Panc1 (cell line): ENCODE results near the gene GLB1L. TPM values are rescaled to one million over a fixed set of nuclear protein-coding genes. Genes with fewer than 3 reads are reported as not detected.
A peak's percentile ranks its signal among the peaks of the same experiment; 100 is the strongest.

Experiments
- ATAC-seq: fragments of 200-7000 bp; cut with Tn5 transposase; 2 replicates; pipeline ENCODE4 v1.9.1; 2020; ENCODE audit warnings: mild to moderate bottlenecking, moderate library complexity
- Bru-seq: library from RNA; stranded (reverse); fragments of 400-500 nt; gene quantifications from one replicate; lab custom pipeline; 2021; lab: Mats Ljungman, UMichigan
- BruChase-seq, 2 experiments: library from RNA; stranded (reverse); fragments of 400-500 nt; gene quantifications; one replicate each; lab custom pipeline; 2021; lab: Mats Ljungman, UMichigan
- BruUV-seq: library from RNA; stranded (reverse); fragments of 400-500 nt; replicated peaks from 2 replicates; lab custom pipeline; 2021; lab: Mats Ljungman, UMichigan
- CTCF ChIA-PET: fragments of 300-600 bp; sonication (Branson Sonifier 250); formaldehyde crosslinking; loops from one replicate; lab custom pipeline; 2022; ENCODE audit warnings: antibody characterized with exemption; lab: Charles Lee
- POLR2A ChIA-PET: fragments of 300-600 bp; sonication (Branson Sonifier 250); formaldehyde crosslinking; loops from one replicate; lab custom pipeline; 2022; ENCODE audit warnings: antibody characterized with exemption; lab: Charles Lee
- DNase-seq: peaks from one replicate; pipeline ENCODE4 v3.0.0-alpha.2; 2010; ENCODE audit warnings: low read depth, low spot score
- H3K27ac ChIP-seq: 2 replicates; pipeline ENCODE4 v1.5.1; 2011; ENCODE audit warnings: mild to moderate bottlenecking, low read length, inconsistent platforms
- H3K27me3 ChIP-seq: fragments of 200-500 bp; sonication (Bioruptor generic); 2 replicates; pipeline ENCODE4 v1.6.0; 2014; ENCODE audit warnings: low read length, inconsistent platforms; ENCODE audit not compliant: control insufficient read depth, insufficient read depth
- H3K36me3 ChIP-seq: fragments of 200-500 bp; sonication (Bioruptor generic); 2 replicates; pipeline ENCODE4 v1.5.1; 2014; ENCODE audit warnings: inconsistent platforms, mild to moderate bottlenecking, low read length, moderate library complexity; ENCODE audit not compliant: control insufficient read depth, insufficient read depth
- H3K4me1 ChIP-seq: 2 replicates; pipeline ENCODE4 v1.5.1; 2011; ENCODE audit warnings: inconsistent platforms, mild to moderate bottlenecking, low read length, moderate library complexity; ENCODE audit not compliant: control insufficient read depth, insufficient read depth
- H3K4me3 ChIP-seq, 2 experiments: 2 replicates each; pipeline ENCODE4 v1.5.1; 2011 to 2012; ENCODE audit warnings: low read depth in 2 of 2, low read length in 2 of 2, mild to moderate bottlenecking in 2 of 2, inconsistent platforms in 1 of 2, moderate library complexity in 1 of 2
- H3K9me3 ChIP-seq: fragments of 200-500 bp; sonication (Bioruptor generic); 2 replicates; pipeline ENCODE4 v1.5.1; 2014; ENCODE audit warnings: low read depth, mild to moderate bottlenecking, inconsistent platforms, low read length, moderate library complexity; ENCODE audit not compliant: control insufficient read depth, insufficient read depth
- POLR2AphosphoS5 ChIP-seq: IDR thresholded peaks from 2 replicates; pipeline ENCODE4 v1.6.1; 2012; ENCODE audit warnings: mild to moderate bottlenecking, low read depth, low read length, moderate library complexity
- REST ChIP-seq, 2 experiments: IDR thresholded peaks; 2 replicates each; pipeline ENCODE4 v1.6.1; 2011 to 2012; ENCODE audit warnings: low read depth in 2 of 2, control low read depth in 1 of 2, low read length in 1 of 2, mild to moderate bottlenecking in 1 of 2, moderate library complexity in 1 of 2; ENCODE audit not compliant: insufficient read depth in 1 of 2
- SIN3A ChIP-seq: IDR thresholded peaks from 2 replicates; pipeline ENCODE4 v1.6.1; 2012; ENCODE audit warnings: low read depth, mild to moderate bottlenecking, low read length, moderate library complexity, borderline replicate concordance; ENCODE audit not compliant: insufficient read depth
- TCF7L2 ChIP-seq: IDR thresholded peaks from 2 replicates; pipeline ENCODE4 v1.6.1; 2011; ENCODE audit warnings: mild to moderate bottlenecking, low read depth, low read length, inconsistent platforms
- in situ Hi-C: cut with HindIII; loops from 2 replicates; pipeline ENCODE4 v1.10.0; 2016; ENCODE audit warnings: low sequenced_read_pairs, low pct_unique_long_range_greater_than_20kb
- intact Hi-C: fragments of 100-400 bp; cut with micrococcal nuclease; formaldehyde crosslinking; loops from one replicate; pipeline ENCODE4 v1.10.0; 2022; ENCODE audit not compliant: unreplicated experiment
- long read RNA-seq: library from polyadenylated mRNA; unstranded; transcript quantifications from one replicate; pipeline ENCODE4 v2.0.0, GENCODE V29; 2021; ENCODE audit not compliant: unreplicated experiment
- polyA plus RNA-seq: library from polyadenylated mRNA; unstranded; fragments of >200 nt; gene quantifications from one replicate; pipeline ENCODE4 v1.2.1, GENCODE V29; 2012; ENCODE audit warnings: missing spikeins; ENCODE audit not compliant: insufficient read length
- total RNA-seq: library from RNA; stranded (reverse); gene quantifications from one replicate; pipeline ENCODE4 v1.2.1, GENCODE V29; 2021; ENCODE audit not compliant: unreplicated experiment
- TF ChIP-seq, protein P1 (sequence below): fragments of 450-650 bp; IDR thresholded peaks from 2 replicates; pipeline ENCODE4 v1.5.1; 2017; ENCODE audit warnings: mild to moderate bottlenecking

GLB1L gene
- 8.1 TPM for total RNA-seq
- polyA plus RNA-seq: 3.1 TPM
- Bru-seq, nascent RNA: percentile 49 among the genes with signal in this experiment
- percentile 50 among the genes with signal in this experiment for BruChase-seq, experiment 1, labeled RNA remaining after a 2-hour chase
- BruChase-seq, experiment 2, labeled RNA remaining after a 6-hour chase: percentile 56 among the genes with signal in this experiment
- long read RNA-seq, partial matches to known transcripts: 1 of 4 reads
- long read RNA-seq, other reads (novel, unspliced or antisense): 2 of 4 reads

GRCh38 chr2:219245148-219245898 is at the start of gene GLB1L, which contains the start of gene STK16:
TSS of gene GLB1L (minus strand) at chr2:219245444. CDS start at chr2:219243573, 1,871 bp downstream.
TSS of gene STK16 (plus strand) at chr2:219245479. CDS start at chr2:219246000, 521 bp downstream.
- no peaks in the 10 kb centered on the region; the same call in 1 of the 2 replicates for H3K36me3 ChIP-seq
- peaks cover 39% of the 10 kb centered on the region for H3K4me1 ChIP-seq
- CTCF ChIA-PET: interaction anchor here (1.2 kb wide), 1 partner anchor 17 kb away, joined by 6 read pairs; no protein-coding TSS in a partner anchor
- BruUV-seq: no TSS peak
- DNase-seq (peak; percentile 62), ATAC-seq (peak; percentile 95)
- no peaks in the 10 kb centered on the region for H3K9me3 ChIP-seq
- POLR2A ChIA-PET: interaction anchor here (0.5 to 1.5 kb wide), 8 partner anchors 9 to 325 kb away, joined by 3 to 11 read pairs (median 4); partner anchors contain the start of genes ANKZF1, ATG9A and TUBA4A
- intact Hi-C loops (no loop called here), in situ Hi-C loops (no loop called here)
- 0 out of 4 replicates have a peak, but pooled peaks of 1 of the 2 experiments have one; percentile 18 for TF ChIP-seq REST (IDR thresholded peaks at IDR 0.05; ENCODE audit: insufficient read depth in 1 of 2, low read depth in 2 of 2, low read length in 1 of 2)
- no peak for TF ChIP-seq TCF7L2
- TF ChIP-seq, protein P1, sequence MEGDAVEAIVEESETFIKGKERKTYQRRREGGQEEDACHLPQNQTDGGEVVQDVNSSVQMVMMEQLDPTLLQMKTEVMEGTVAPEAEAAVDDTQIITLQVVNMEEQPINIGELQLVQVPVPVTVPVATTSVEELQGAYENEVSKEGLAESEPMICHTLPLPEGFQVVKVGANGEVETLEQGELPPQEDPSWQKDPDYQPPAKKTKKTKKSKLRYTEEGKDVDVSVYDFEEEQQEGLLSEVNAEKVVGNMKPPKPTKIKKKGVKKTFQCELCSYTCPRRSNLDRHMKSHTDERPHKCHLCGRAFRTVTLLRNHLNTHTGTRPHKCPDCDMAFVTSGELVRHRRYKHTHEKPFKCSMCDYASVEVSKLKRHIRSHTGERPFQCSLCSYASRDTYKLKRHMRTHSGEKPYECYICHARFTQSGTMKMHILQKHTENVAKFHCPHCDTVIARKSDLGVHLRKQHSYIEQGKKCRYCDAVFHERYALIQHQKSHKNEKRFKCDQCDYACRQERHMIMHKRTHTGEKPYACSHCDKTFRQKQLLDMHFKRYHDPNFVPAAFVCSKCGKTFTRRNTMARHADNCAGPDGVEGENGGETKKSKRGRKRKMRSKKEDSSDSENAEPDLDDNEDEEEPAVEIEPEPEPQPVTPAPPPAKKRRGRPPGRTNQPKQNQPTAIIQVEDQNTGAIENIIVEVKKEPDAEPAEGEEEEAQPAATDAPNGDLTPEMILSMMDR: no peak
- TF ChIP-seq SIN3A: peak; percentile 91; the same call in 1 of the 2 replicates
- peak; percentile 96 for TF ChIP-seq POLR2AphosphoS5
- H3K27me3 ChIP-seq: no peaks in the 10 kb centered on the region
- peak within 1 kb of the TSS; percentile 81 for H3K27ac ChIP-seq
- peak within 1 kb of the TSS; percentile 84 to 94 for H3K4me3 ChIP-seq

- Histone ChIP-seq H3K36me3 (no peaks in the 10 kb centered on the region), H3K27ac (peak overlapping the region; percentile 76), H3K9me3 (no peaks in the 10 kb centered on the region), H3K27me3 (no peaks in the 10 kb centered on the region), H3K4me1 (peaks cover 7% of the 10 kb centered on the region; the same call in 1 of the 2 replicates), H3K4me3 (peak overlapping the region; percentile 47 to 62)
- DNase-seq (peak; percentile 64), ATAC-seq (peak; percentile 91)
- ChIA-PET POLR2A (interaction anchor here (0.6 to 0.7 kb wide), 2 partner anchors 29 to 98 kb away, joined by 4 to 5 read pairs; no protein-coding TSS in a partner anchor), CTCF (interaction anchor here (0.6 to 1.7 kb wide), 10 partner anchors 17 to 232 kb away, joined by 3 to 14 read pairs (median 4); partner anchors contain the start of genes CNPPD1 and TUBA4B)
- intact Hi-C loops: loop anchor here (2.0 kb wide), 1 partner anchor 134 kb away; the partner anchor contains the start of gene NHEJ1
- TF ChIP-seq SIN3A (peak; percentile 70; the same call in 1 of the 2 replicates), REST (IDR thresholded peaks at IDR 0.05; ENCODE audit: insufficient read depth in 1 of 2, low read depth in 2 of 2, low read length in 1 of 2) (peak in 1 of 2 experiments; percentile 60; a peak in 1 of 4 replicates), TCF7L2 (no peak), POLR2AphosphoS5 (peak; percentile 61)
- TF ChIP-seq, protein P1: peak; percentile 100
- no TSS peak for BruUV-seq
- in situ Hi-C loops: no loop called here
These were observed 49.4 kb upstream of the GLB1L start for GRCh38 chr2:219294356-219295351.
